Suprapubic skin (tissue), 3 donors: ENCODE data around the gene MAPKAPK3.

Source experiments
- CTCF ChIP-seq, 2 donors: fragments of 200-600 bp in 1 of 2; fragments of 450-650 bp in 1 of 2; sonication (generic) in 1 of 2; IDR thresholded peaks; one replicate each; pipeline ENCODE4 v1.5.1; 2016 to 2019; ENCODE audit warnings: antibody characterized with exemption in 2 of 2, mild to moderate bottlenecking in 1 of 2, moderate library complexity in 1 of 2
- POLR2A ChIP-seq, 2 donors: fragments of 450-650 bp; IDR thresholded peaks; one replicate each; pipeline ENCODE4 v1.6.1; 2017; ENCODE audit warnings: antibody characterized with exemption in 2 of 2, mild to moderate bottlenecking in 2 of 2, moderate library complexity in 2 of 2

- no peak for TF ChIP-seq POLR2A (IDR thresholded peaks at IDR 0.05)
- TF ChIP-seq CTCF (IDR thresholded peaks at IDR 0.05) = no peak
Measured at GRCh38 chr3:50600141-50600753, 16.7 kb upstream of the MAPKAPK3 start.
